HG03378 (cell line): ENCODE results near the gene CST9.

Experiments
- ATAC-seq: cut with Tn5 transposase; IDR thresholded peaks from one replicate; pipeline ENCODE4 v1.9.1; 2021; ENCODE audit warnings: mild to moderate bottlenecking, moderate library complexity; ENCODE audit not compliant: unreplicated experiment

Gene CST9

GRCh38 chr20:23554401-23554800 is 51.3 kb downstream of the CST9 start:
- ATAC-seq: no peak
